ENCODE results near the gene TSC1. TPM values are rescaled to one million over a fixed set of nuclear protein-coding genes. Genes with fewer than 3 reads are reported as not detected.

TSC1 gene
- total RNA-seq, 4 donors from 2014 or later: 38.4 to 155 (median 81.6) TPM

DNA sequence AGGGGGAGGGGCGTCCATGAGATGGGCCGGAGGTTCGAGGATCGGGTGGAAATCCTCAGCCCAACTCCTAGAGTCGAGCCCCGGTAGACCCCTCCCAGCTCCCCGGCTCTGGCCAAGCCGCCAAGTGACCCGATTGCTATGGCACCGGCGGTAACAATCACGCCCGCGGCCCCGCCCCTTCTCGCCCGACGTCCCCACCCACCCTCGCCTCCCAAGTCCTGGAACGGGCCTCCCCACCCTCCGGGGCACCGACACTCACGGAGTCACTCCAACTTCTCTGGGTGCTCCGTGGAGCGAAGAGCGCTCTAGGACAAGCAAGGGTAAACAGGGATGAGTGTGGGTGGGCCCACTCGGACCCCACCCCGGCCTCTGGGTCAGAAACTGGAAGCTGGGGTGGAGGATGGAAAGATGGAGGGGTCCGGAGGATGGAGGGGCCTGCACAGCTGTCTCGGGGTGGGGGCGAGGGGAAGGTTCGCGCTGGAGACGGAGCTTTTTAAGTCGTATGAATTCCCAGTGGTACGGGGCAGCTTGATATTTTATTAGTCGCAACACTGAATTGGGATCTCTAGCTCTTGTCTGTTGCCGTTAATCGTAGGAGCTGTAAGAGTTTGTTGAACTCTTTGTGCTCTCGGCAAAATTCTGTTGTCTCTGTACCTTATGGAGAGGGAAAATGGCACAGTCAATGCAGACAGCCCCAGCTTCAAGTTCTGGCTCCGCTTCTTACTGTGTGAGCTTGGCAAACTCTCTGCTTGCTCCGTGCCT lies 65.5 kb downstream of the TSC1 start, which contains the start of gene SPACA9:
SPACA9 (plus strand) TSS at position 204 of the 762 bp plus-strand sequence. CDS start 5,050 bp downstream, outside the sequence.
- Histone ChIP-seq H3K36me3 (no peaks in the 10 kb centered on the region), H3K4me3 (peak within 1 kb of the TSS; percentile 69 to 85 (median 80)), H3K27me3 (no peaks in the 10 kb centered on the region), H3K27ac (peak within 1 kb of the TSS; percentile 55 to 74 (median 64)), H3K9me3 (no peaks in the 10 kb centered on the region), H3K4me1 (peaks cover 0 to 14% (median 3%) of the 10 kb centered on the region in 4 donors)
- TF ChIP-seq POLR2A (IDR thresholded peaks at IDR 0.05): no peak
- TF ChIP-seq, protein P1, sequence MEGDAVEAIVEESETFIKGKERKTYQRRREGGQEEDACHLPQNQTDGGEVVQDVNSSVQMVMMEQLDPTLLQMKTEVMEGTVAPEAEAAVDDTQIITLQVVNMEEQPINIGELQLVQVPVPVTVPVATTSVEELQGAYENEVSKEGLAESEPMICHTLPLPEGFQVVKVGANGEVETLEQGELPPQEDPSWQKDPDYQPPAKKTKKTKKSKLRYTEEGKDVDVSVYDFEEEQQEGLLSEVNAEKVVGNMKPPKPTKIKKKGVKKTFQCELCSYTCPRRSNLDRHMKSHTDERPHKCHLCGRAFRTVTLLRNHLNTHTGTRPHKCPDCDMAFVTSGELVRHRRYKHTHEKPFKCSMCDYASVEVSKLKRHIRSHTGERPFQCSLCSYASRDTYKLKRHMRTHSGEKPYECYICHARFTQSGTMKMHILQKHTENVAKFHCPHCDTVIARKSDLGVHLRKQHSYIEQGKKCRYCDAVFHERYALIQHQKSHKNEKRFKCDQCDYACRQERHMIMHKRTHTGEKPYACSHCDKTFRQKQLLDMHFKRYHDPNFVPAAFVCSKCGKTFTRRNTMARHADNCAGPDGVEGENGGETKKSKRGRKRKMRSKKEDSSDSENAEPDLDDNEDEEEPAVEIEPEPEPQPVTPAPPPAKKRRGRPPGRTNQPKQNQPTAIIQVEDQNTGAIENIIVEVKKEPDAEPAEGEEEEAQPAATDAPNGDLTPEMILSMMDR (IDR thresholded peaks at IDR 0.05): no peak
- DNase-seq: peak; percentile 27 to 77 (median 68)

DNA sequence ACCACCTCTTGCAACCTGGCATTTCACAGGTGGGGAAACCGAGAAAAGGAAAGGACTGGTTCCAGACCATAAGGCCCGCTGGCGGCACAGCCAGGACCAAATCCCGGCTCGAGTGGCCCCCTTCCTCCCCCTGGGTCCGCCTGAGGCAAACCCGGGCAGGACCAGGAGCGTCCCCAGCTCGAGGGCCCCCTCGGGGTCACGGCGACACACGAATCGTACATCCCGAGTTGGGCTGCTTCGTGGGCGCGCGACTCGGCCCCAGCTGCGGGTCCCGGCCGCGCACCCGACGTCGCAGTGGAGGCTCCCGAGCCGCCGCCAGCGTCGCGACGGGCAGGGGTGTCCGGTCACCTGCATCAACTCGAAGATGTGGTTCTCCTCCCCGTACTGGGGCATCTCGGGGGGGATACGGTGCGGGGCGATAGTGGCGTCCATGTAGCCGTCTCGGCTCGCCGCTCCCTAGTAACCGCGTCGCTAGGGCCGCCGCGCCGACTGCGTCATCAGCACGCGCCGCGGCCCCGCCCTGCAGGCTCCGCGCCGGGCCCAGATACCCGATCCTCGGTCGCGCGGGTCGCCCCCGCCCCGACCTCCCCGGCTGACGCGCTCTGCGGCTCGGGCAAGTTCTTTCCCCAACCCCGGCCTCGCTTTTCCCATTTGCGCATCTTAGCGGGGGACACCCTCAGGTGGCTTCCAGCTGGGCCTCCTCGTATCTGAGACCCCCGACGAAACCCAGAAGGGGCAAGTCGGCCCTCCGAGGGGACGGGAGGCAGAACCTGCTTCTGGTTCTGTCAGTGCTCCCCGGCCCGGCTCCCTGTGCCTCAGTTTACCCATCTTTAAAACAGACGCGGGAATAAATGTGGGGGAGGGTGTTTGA lies 66.4 kb downstream of the TSC1 start, which contains the start of gene AK8:
AK8 (minus strand) TSS at position 461 of the 871 bp plus-strand sequence; CDS start at position 432, 29 bp downstream.
- Histone ChIP-seq H3K27me3 (no peaks in the 10 kb centered on the region), H3K9me3 (no peaks in the 10 kb centered on the region), H3K4me3 (peak within 1 kb of the TSS; percentile 69 to 85 (median 80)), H3K4me1 (peaks cover 0 to 14% (median 3%) of the 10 kb centered on the region in 4 donors), H3K27ac (peak within 1 kb of the TSS; percentile 55 to 74 (median 64)), H3K36me3 (no peaks in the 10 kb centered on the region)
- peak; percentile 57 to 84 (median 82) for DNase-seq
- peak in 1 of 2 donors; percentile 17 for TF ChIP-seq POLR2A (IDR thresholded peaks at IDR 0.05)
- TF ChIP-seq, protein P1 (IDR thresholded peaks at IDR 0.05): peak in 1 of 6 experiments; percentile 7

DNA sequence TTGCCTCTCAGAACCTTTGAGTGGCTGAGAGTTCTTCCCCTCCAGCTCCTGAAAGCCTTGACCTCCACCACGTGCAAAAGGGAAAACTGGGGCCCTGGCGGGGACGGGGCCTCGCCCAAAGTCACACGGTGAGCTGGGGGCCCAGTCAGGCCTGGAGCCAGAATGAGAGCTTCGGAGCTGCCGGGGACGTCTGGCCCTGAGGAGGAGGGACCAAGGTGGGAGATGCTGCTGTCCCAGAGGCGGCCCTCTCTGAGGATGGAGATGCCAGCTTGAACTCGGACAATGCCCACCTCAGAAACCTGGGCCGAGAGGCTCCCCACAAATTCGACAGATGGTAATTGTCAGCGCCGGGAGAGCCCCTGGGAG lies 67.0 kb downstream of the TSC1 start:
- no peak overlapping the region for H3K27ac ChIP-seq
- H3K4me1 ChIP-seq: peaks cover 0 to 14% (median 3%) of the 10 kb centered on the region in 4 donors
- H3K9me3 ChIP-seq: no peaks in the 10 kb centered on the region
- H3K36me3 ChIP-seq: no peaks in the 10 kb centered on the region
- DNase-seq: no peak
- TF ChIP-seq POLR2A (IDR thresholded peaks at IDR 0.05): no peak
- TF ChIP-seq, protein P1 (IDR thresholded peaks at IDR 0.05): no peak
- H3K4me3 ChIP-seq: peak overlapping the region; percentile 69 to 85 (median 80)
- H3K27me3 ChIP-seq: no peaks in the 10 kb centered on the region

DNA sequence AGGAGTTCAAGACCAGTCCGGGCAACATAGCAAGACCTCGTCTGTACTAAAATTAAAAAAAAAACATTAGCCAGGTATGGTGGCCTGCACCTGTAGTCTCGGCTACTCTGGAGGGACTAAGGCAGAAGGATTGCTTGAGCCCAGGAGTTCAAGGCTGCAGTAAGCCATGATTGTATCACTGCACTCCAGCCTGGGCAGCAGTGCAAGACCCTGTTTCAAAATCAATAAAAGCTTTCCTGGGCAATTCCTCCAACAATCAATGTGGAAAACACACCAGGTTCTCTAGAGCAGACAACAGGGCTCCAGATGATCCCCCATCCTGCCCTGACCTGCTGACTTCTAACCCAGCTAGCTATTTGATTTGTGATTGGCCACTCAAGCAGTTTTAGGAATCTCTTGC lies 67.6 kb downstream of the TSC1 start:
- Histone ChIP-seq H3K36me3 (no peaks in the 10 kb centered on the region), H3K4me1 (peaks cover 0 to 14% (median 3%) of the 10 kb centered on the region in 4 donors), H3K4me3 (no peak overlapping the region), H3K9me3 (no peaks in the 10 kb centered on the region), H3K27ac (no peak overlapping the region), H3K27me3 (no peaks in the 10 kb centered on the region)
- DNase-seq: no peak
- TF ChIP-seq, protein P1 (IDR thresholded peaks at IDR 0.05): no peak
- no peak for TF ChIP-seq POLR2A (IDR thresholded peaks at IDR 0.05)

DNA sequence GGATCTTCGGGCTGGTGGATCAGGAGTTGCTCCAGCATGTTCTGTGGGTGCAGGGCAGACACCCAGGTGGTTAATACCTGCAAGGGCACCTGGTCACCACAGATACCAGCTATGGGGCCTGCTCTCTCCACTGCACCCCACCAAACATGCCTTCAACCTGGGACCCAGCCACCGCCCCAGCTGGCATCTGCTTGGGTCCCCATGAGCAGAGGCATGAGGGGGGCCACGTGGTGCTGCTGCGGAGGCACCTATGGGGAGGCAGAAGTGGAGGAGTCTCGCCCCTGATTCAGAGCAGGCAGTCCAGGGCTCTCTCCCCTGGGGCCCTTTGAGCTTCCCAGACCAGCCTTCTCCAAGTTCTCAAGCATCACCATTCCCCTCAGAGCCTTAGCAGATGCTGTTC lies 69.3 kb downstream of the TSC1 start:
- H3K27me3 ChIP-seq: no peaks in the 10 kb centered on the region
- DNase-seq: no peak
- no peak for TF ChIP-seq POLR2A (IDR thresholded peaks at IDR 0.05)
- TF ChIP-seq, protein P1 (IDR thresholded peaks at IDR 0.05): no peak
- H3K9me3 ChIP-seq: no peaks in the 10 kb centered on the region
- H3K27ac ChIP-seq: no peak overlapping the region
- H3K36me3 ChIP-seq: no peaks in the 10 kb centered on the region
- H3K4me1 ChIP-seq: peaks cover 0 to 14% (median 3%) of the 10 kb centered on the region in 4 donors
- no peak overlapping the region for H3K4me3 ChIP-seq

Measured in Peyer's patch (tissue), 4 donors.